Measurements from ENCODE around the gene HYCC2.

DNA sequence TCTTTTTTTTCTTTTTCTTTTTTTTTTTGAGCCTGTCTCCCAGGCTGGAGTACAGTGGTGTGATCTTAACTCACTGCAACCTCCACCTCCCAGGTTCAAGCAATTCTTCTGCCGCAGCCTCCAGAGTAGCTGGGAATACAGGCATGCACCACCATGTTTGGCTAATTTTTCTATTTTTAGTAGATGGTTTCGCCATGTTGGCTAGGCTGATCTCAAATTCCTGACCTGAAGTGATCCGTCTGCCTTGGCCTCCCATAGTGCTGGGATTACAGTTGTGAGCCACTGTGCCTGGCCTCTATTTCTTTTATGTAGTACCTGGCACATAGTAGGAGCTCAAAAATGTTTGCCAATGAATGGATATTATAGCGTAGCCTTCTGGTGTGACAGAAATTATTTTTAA is 37.7 kb upstream of the HYCC2 start:
- no peak for TF ChIP-seq POLR2A (IDR thresholded peaks at IDR 0.05)
- TF ChIP-seq, protein P1, sequence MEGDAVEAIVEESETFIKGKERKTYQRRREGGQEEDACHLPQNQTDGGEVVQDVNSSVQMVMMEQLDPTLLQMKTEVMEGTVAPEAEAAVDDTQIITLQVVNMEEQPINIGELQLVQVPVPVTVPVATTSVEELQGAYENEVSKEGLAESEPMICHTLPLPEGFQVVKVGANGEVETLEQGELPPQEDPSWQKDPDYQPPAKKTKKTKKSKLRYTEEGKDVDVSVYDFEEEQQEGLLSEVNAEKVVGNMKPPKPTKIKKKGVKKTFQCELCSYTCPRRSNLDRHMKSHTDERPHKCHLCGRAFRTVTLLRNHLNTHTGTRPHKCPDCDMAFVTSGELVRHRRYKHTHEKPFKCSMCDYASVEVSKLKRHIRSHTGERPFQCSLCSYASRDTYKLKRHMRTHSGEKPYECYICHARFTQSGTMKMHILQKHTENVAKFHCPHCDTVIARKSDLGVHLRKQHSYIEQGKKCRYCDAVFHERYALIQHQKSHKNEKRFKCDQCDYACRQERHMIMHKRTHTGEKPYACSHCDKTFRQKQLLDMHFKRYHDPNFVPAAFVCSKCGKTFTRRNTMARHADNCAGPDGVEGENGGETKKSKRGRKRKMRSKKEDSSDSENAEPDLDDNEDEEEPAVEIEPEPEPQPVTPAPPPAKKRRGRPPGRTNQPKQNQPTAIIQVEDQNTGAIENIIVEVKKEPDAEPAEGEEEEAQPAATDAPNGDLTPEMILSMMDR (IDR thresholded peaks at IDR 0.05) = no peak
